Measurements from ENCODE around the gene MTA2.
A peak's percentile ranks its signal among the peaks of the same experiment; 100 is the strongest.
"Not testable (repeated sequence)": the region's sequence is repeated elsewhere in the genome, so short reads cannot be mapped to it uniquely, and the experiment has no call there.

MTA2 gene

GRCh38 chr11:62573592-62574362, 27.9 kb downstream of the MTA2 start, which contains the start of gene EEF1G:
Gene EEF1G (minus strand): TSS chr11:62573891. CDS start chr11:62573842, 49 bp downstream.
- Histone ChIP-seq H3K27ac (ENCODE audit: low read depth, low read length) (peak within 1 kb of the TSS; percentile 75), H3K36me3 (ENCODE audit: insufficient read depth, low read length) (peaks cover 64% of the 10 kb centered on the region), H3K4me1 (ENCODE audit: insufficient read depth, low read length) (peaks cover 24% of the 10 kb centered on the region; the same call in 1 of the 2 replicates), H3K9ac (ENCODE audit: low read depth, low read length) (peak within 1 kb of the TSS; percentile 98), H3K27me3 (ENCODE audit: insufficient read depth, low read length) (no peaks in the 10 kb centered on the region), H3K4me3 (ENCODE audit: low read length) (peak within 1 kb of the TSS; percentile 92), H3K9me3 (ENCODE audit: insufficient read depth, low read depth, low read length) (no peaks in the 10 kb centered on the region)
- under 1% methylated on average over 46 of the region's 46 CpGs for WGBS

- Histone ChIP-seq H3K36me3 (ENCODE audit: insufficient read depth, low read length) (peaks cover 65% of the 10 kb centered on the region), H3K4me3 (ENCODE audit: low read length) (peak overlapping the region; percentile 92), H3K9ac (ENCODE audit: low read depth, low read length) (peak overlapping the region; percentile 98), H3K27ac (ENCODE audit: low read depth, low read length) (peak overlapping the region; percentile 75), H3K27me3 (ENCODE audit: insufficient read depth, low read length) (no peaks in the 10 kb centered on the region), H3K4me1 (ENCODE audit: insufficient read depth, low read length) (peaks cover 24% of the 10 kb centered on the region; the same call in 1 of the 2 replicates), H3K9me3 (ENCODE audit: insufficient read depth, low read depth, low read length) (no peaks in the 10 kb centered on the region)
- under 1% methylated on average over 33 of the region's 33 CpGs for WGBS
These were observed 28.6 kb downstream of the MTA2 start for GRCh38 chr11:62573006-62573591.

DNA sequence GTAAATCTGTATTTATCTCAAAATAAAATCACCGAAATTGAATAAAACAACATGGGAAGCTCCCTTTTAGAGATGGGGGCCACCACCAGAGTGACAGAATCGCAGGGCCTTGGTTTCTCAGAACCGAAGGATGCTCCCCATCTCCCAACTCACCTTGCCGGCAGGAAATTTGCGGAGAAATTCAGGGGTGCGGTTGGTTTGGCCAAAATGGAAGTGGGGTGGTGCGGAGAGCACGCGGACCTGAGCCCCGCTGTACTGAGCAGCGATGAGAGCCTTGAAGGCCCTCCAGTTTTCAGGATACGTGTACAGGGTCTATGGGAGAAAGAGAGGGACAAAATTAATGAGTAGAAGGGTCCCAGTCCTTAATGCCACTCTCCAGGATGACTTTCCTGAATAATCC, 29.2 kb downstream of the MTA2 start:
- Histone ChIP-seq H3K9me3 (ENCODE audit: insufficient read depth, low read depth, low read length) (no peaks in the 10 kb centered on the region), H3K36me3 (ENCODE audit: insufficient read depth, low read length) (peaks cover 69% of the 10 kb centered on the region), H3K9ac (ENCODE audit: low read depth, low read length) (peak overlapping the region; percentile 98), H3K27ac (ENCODE audit: low read depth, low read length) (peak overlapping the region; percentile 75), H3K4me3 (ENCODE audit: low read length) (peak overlapping the region; percentile 92), H3K27me3 (ENCODE audit: insufficient read depth, low read length) (no peaks in the 10 kb centered on the region), H3K4me1 (ENCODE audit: insufficient read depth, low read length) (peaks cover 24% of the 10 kb centered on the region; the same call in 1 of the 2 replicates)
- WGBS, result 71% methylated on average over 12 of the region's 12 CpGs

GRCh38 chr11:62571493-62571892, 30.2 kb downstream of the MTA2 start:
- Histone ChIP-seq H3K9ac (ENCODE audit: low read depth, low read length) (peak overlapping the region; percentile 98; the same call in 1 of the 2 replicates), H3K4me3 (ENCODE audit: low read length) (peak overlapping the region; percentile 92; the same call in 1 of the 2 replicates), H3K36me3 (ENCODE audit: insufficient read depth, low read length) (peaks cover 73% of the 10 kb centered on the region)

GRCh38 chr11:62570903-62571302, 30.8 kb downstream of the MTA2 start:
- WGBS, result 95% methylated on average over 5 of the region's 5 CpGs
- Histone ChIP-seq H3K36me3 (ENCODE audit: insufficient read depth, low read length) (peaks cover 73% of the 10 kb centered on the region), H3K4me3 (ENCODE audit: low read length) (peak overlapping the region; percentile 92; the same call in 1 of the 2 replicates), H3K4me1 (ENCODE audit: insufficient read depth, low read length) (peaks cover 24% of the 10 kb centered on the region; the same call in 1 of the 2 replicates)
- H3K9me3 ChIP-seq (ENCODE audit: insufficient read depth, low read depth, low read length); H3K27me3 ChIP-seq (ENCODE audit: insufficient read depth, low read length); H3K27ac ChIP-seq (ENCODE audit: low read depth, low read length); H3K9ac ChIP-seq (ENCODE audit: low read depth, low read length): not testable (repeated sequence)

More at GRCh38 chr11:62571493-62571892, 30.2 kb downstream of the MTA2 start:
- WGBS, result 95% methylated on average over 5 of the region's 5 CpGs
- H3K4me1 ChIP-seq (ENCODE audit: insufficient read depth, low read length), result peaks cover 24% of the 10 kb centered on the region; the same call in 1 of the 2 replicates
- H3K9me3 ChIP-seq (ENCODE audit: insufficient read depth, low read depth, low read length); H3K27ac ChIP-seq (ENCODE audit: low read depth, low read length); H3K27me3 ChIP-seq (ENCODE audit: insufficient read depth, low read length): not testable (repeated sequence)

DNA sequence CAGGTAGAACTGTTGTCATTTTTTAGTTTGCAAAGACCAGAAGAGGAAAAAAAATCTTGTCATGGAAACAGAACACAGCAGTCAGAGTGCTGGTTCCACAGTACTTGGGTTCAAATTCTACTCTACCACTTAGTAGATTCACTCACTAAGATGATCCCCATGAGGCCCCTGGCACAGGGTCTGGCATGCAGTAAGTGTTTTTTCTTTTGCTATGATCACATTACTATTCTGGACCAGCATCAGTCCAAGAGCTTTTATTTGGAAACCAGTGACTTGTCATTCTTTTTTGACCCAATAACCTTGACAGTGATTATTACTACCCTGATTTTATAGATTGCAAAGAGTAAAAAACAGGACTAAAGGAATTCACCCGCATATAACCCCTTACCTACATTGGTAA, 32.1 kb downstream of the MTA2 start:
- Histone ChIP-seq H3K4me3 (ENCODE audit: low read length) (no peak overlapping the region), H3K9me3 (ENCODE audit: insufficient read depth, low read depth, low read length) (no peaks in the 10 kb centered on the region), H3K9ac (ENCODE audit: low read depth, low read length) (no peak overlapping the region), H3K27me3 (ENCODE audit: insufficient read depth, low read length) (no peaks in the 10 kb centered on the region), H3K36me3 (ENCODE audit: insufficient read depth, low read length) (peaks cover 82% of the 10 kb centered on the region), H3K27ac (ENCODE audit: low read depth, low read length) (no peak overlapping the region), H3K4me1 (ENCODE audit: insufficient read depth, low read length) (peaks cover 15% of the 10 kb centered on the region; the same call in 1 of the 2 replicates)
- 83% methylated on average over 1 of the region's 1 CpG for WGBS

GRCh38 chr11:62567018-62567633, 34.5 kb downstream of the MTA2 start:
- Histone ChIP-seq H3K27ac (ENCODE audit: low read depth, low read length) (no peak overlapping the region), H3K36me3 (ENCODE audit: insufficient read depth, low read length) (peaks cover 98% of the 10 kb centered on the region), H3K9me3 (ENCODE audit: insufficient read depth, low read depth, low read length) (no peaks in the 10 kb centered on the region), H3K4me3 (ENCODE audit: low read length) (no peak overlapping the region), H3K4me1 (ENCODE audit: insufficient read depth, low read length) (peaks cover 11% of the 10 kb centered on the region), H3K9ac (ENCODE audit: low read depth, low read length) (no peak overlapping the region), H3K27me3 (ENCODE audit: insufficient read depth, low read length) (no peaks in the 10 kb centered on the region)
- WGBS, result 95% methylated on average over 8 of the region's 8 CpGs

DNA sequence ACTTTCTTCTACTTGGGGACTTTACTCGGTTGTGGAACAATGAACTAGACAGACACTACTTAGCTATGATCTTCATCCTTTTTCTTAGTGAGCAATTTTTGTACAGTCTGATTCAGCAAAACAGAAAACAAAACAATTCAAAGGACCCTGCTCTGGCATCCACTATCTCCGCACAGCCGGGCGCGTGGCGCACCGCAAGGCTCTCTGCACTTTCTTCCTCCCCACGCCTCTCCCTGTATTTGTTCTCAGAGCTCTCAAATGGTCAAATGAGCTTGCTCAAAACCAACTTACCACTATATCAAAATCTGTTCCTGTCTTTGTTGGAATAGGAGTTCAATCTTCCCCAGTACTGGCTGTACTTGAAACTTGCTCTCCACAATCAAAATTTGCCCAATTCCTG, 35.4 kb downstream of the MTA2 start:
- Histone ChIP-seq H3K4me1 (ENCODE audit: insufficient read depth, low read length) (peaks cover 7% of the 10 kb centered on the region), H3K9ac (ENCODE audit: low read depth, low read length) (no peak overlapping the region), H3K9me3 (ENCODE audit: insufficient read depth, low read depth, low read length) (no peaks in the 10 kb centered on the region), H3K27ac (ENCODE audit: low read depth, low read length) (no peak overlapping the region), H3K36me3 (ENCODE audit: insufficient read depth, low read length) (peaks cover 94% of the 10 kb centered on the region), H3K27me3 (ENCODE audit: insufficient read depth, low read length) (no peaks in the 10 kb centered on the region), H3K4me3 (ENCODE audit: low read length) (no peak overlapping the region)
- 98% methylated on average over 8 of the region's 8 CpGs for WGBS

DNA sequence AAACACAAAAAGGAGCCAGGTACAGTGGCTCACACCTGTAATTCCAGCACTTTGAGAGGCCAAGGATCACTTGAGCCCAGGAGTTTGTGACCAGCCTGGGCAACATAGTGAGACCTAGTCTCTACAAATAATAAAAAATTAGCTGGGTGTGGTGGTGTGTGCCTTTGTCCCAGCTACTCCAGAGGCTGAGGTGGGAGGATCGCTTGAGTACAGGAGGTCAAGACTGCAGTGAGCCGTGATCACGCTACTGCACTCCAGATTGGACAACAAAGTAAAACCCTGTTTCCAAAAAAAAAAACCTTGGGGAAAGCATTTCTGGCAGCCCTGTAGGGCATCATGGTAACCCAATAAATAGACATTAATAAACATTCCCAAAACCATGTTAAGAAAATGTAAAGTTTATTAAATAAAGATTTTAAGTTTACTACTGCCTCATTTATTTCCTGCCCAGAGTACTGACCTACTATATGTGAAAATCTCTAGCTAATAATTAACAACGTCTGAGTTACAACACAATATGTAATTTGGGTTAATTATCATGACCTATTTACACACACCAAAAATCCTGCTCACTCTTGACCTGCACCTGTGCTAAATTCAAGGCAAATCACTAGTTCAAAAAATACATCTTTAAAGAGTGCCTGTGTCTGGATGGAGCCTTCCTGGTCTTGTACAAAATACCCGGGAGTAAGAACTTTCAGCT, 36.4 kb downstream of the MTA2 start:
- Histone ChIP-seq H3K9ac (ENCODE audit: low read depth, low read length) (no peak overlapping the region), H3K27ac (ENCODE audit: low read depth, low read length) (no peak overlapping the region), H3K4me1 (ENCODE audit: insufficient read depth, low read length) (peaks cover 13% of the 10 kb centered on the region), H3K27me3 (ENCODE audit: insufficient read depth, low read length) (no peaks in the 10 kb centered on the region), H3K9me3 (ENCODE audit: insufficient read depth, low read depth, low read length) (no peaks in the 10 kb centered on the region), H3K36me3 (ENCODE audit: insufficient read depth, low read length) (peaks cover 91% of the 10 kb centered on the region), H3K4me3 (ENCODE audit: low read length) (no peak overlapping the region)
- 93% methylated on average over 5 of the region's 5 CpGs for WGBS

DNA sequence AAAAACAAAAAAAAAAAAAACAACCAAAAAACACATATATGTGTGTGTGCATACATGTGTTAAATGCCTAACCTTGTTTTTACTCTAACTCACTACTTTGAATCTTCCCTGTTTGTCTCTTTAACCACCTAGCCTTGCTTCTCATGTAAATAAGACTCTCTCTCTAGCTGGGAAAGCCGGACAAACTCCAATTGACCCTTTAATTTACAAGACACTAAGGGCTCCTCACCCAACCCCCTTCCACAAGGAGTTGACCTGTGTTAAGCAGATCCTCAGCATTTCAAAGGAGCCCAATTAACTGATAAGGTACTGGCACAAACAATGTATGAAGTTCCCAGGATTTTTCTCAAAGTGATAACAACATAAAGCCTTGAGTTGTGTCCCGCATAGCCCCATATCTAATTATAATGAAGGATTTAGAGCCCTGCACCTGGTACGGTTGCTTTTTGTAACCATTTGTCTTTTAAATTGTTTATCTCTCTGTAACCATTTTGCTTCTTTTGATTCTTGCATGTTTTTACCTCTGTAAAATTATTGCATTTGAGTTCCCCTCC, 39.9 kb downstream of the MTA2 start:
- H3K9ac ChIP-seq (ENCODE audit: low read depth, low read length), result peak overlapping the region; percentile 46; the same call in 1 of the 2 replicates
- WGBS, result under 1% methylated on average over 3 of the region's 3 CpGs
- H3K27me3 ChIP-seq (ENCODE audit: insufficient read depth, low read length); H3K9me3 ChIP-seq (ENCODE audit: insufficient read depth, low read depth, low read length): not testable (repeated sequence)
- peaks cover 37% of the 10 kb centered on the region for H3K4me1 ChIP-seq (ENCODE audit: insufficient read depth, low read length)
- H3K4me3 ChIP-seq (ENCODE audit: low read length), result peak overlapping the region; percentile 32; the same call in 1 of the 2 replicates
- peaks cover 90% of the 10 kb centered on the region for H3K36me3 ChIP-seq (ENCODE audit: insufficient read depth, low read length)
- H3K27ac ChIP-seq (ENCODE audit: low read depth, low read length), result peak overlapping the region; percentile 87

Data from HUES64 (cell line).